NOMO-1 treated with dmso at 0.1 percent for 144 hours (cell line): ENCODE measurements around the gene CCNL2.
A peak's percentile ranks its signal among the peaks of the same experiment; 100 is the strongest.
"Not testable (repeated sequence)": the region's sequence is repeated elsewhere in the genome, so short reads cannot be mapped to it uniquely, and the experiment has no call there.

Source experiments
- DNase-seq: peaks from one replicate; lab custom pipeline; 2025; ENCODE audit not compliant: unreplicated experiment; lab: John Stamatoyannopoulos, UW

Gene CCNL2

GRCh38 chr1:1419813-1420653, 20.9 kb upstream of the CCNL2 start:
- no peak for DNase-seq

GRCh38 chr1:1419363-1419812, 20.3 kb upstream of the CCNL2 start:
- no peak for DNase-seq

GRCh38 chr1:1418464-1419362, 19.6 kb upstream of the CCNL2 start:
- no peak for DNase-seq

- not testable (repeated sequence) for DNase-seq
These were observed 18.8 kb upstream of the CCNL2 start for GRCh38 chr1:1417825-1418463.

GRCh38 chr1:1417396-1417795, 18.3 kb upstream of the CCNL2 start:
- DNase-seq: not testable (repeated sequence)

- no peak for DNase-seq
These were observed 16.6 kb upstream of the CCNL2 start for GRCh38 chr1:1415751-1416150.

GRCh38 chr1:1412311-1412902, 13.3 kb upstream of the CCNL2 start:
- DNase-seq: not testable (repeated sequence)

- DNase-seq: no peak
These were observed 12.5 kb upstream of the CCNL2 start for GRCh38 chr1:1411626-1412025.

GRCh38 chr1:1410238-1410637, 11.1 kb upstream of the CCNL2 start:
- not testable (repeated sequence) for DNase-seq

GRCh38 chr1:1407636-1408318, 8.6 kb upstream of the CCNL2 start:
- no peak for DNase-seq

GRCh38 chr1:1406821-1407635, 7.9 kb upstream of the CCNL2 start, which contains the start of gene MRPL20:
Gene MRPL20 (minus strand): TSS chr1:1407293. CDS start chr1:1407217, 76 bp downstream.
- peak; percentile 89 for DNase-seq

- no peak for DNase-seq
These were observed 7.1 kb upstream of the CCNL2 start for GRCh38 chr1:1406101-1406820.

GRCh38 chr1:1403653-1404052, 4.5 kb upstream of the CCNL2 start:
- DNase-seq: no peak

GRCh38 chr1:1402901-1403392, 3.8 kb upstream of the CCNL2 start:
- DNase-seq: not testable (repeated sequence)

- no peak for DNase-seq
These were observed 3.2 kb upstream of the CCNL2 start for GRCh38 chr1:1402072-1402900.

GRCh38 chr1:1401457-1402010, 2.4 kb upstream of the CCNL2 start:
- DNase-seq: no peak
